Mesenteric fat pad (tissue), 1 donor: ENCODE measurements around the gene PRKG1. TPM values are rescaled to one million over a fixed set of nuclear protein-coding genes. Genes with fewer than 3 reads are reported as not detected.

Experiments
- DNase-seq: peaks from one replicate; pipeline ENCODE4 v3.0.0-alpha.2; 2020; ENCODE audit warnings: low spot score
- long read RNA-seq: library from polyadenylated mRNA; unstranded; transcript quantifications from one replicate; pipeline ENCODE4 v2.0.0, GENCODE V29; 2020
- total RNA-seq: library from RNA; stranded (reverse); fragmentation: NEBNext Ultra II Directional; extraction: Animal tissue kit (Norgen Biotek cat#: 25700); gene quantifications from one replicate; pipeline ENCODE4 v1.2.1, GENCODE V29; 2021
- donor health status: DM: yes; HTN: yes; CAD: no.

Gene PRKG1
- total RNA-seq, result 12.9 TPM
- long read RNA-seq, partial matches to known transcripts, result 1 of 12 reads
- long read RNA-seq, other reads (novel, unspliced or antisense), result 11 of 12 reads

- DNase-seq, result peak; percentile 92
Measured at GRCh38 chr10:51074238-51075028, at the start of gene PRKG1. Gene PRKG1 (plus strand): TSS chr10:51074487.

GRCh38 chr10:51028420-51028819 lies 45.9 kb upstream of the PRKG1 start:
- DNase-seq, result no peak

GRCh38 chr10:51029172-51029641 lies 45.1 kb upstream of the PRKG1 start:
- no peak for DNase-seq

GRCh38 chr10:51030480-51030879 lies 43.8 kb upstream of the PRKG1 start:
- DNase-seq, result no peak

- no peak for DNase-seq
Measured at GRCh38 chr10:51031950-51032349, 42.3 kb upstream of the PRKG1 start.

- no peak for DNase-seq
Measured at GRCh38 chr10:51034769-51035168, 39.5 kb upstream of the PRKG1 start.

GRCh38 chr10:51035344-51035743 lies 38.9 kb upstream of the PRKG1 start:
- DNase-seq, result no peak

GRCh38 chr10:51045871-51046270 lies 28.4 kb upstream of the PRKG1 start:
- no peak for DNase-seq

GRCh38 chr10:51046654-51047053 lies 27.6 kb upstream of the PRKG1 start:
- DNase-seq, result no peak

GRCh38 chr10:51047857-51048256 lies 26.4 kb upstream of the PRKG1 start:
- no peak for DNase-seq

GRCh38 chr10:51048792-51049191 lies 25.5 kb upstream of the PRKG1 start:
- no peak for DNase-seq

- no peak for DNase-seq
Measured at GRCh38 chr10:51052163-51052562, 22.1 kb upstream of the PRKG1 start.

- no peak for DNase-seq
Measured at GRCh38 chr10:51057925-51058324, 16.4 kb upstream of the PRKG1 start.

- DNase-seq, result no peak
Measured at GRCh38 chr10:51063166-51063565, 11.1 kb upstream of the PRKG1 start.

GRCh38 chr10:51063659-51064535 lies 10.4 kb upstream of the PRKG1 start:
- no peak for DNase-seq

GRCh38 chr10:51066231-51066630 lies 8.1 kb upstream of the PRKG1 start:
- DNase-seq, result no peak

- no peak for DNase-seq
Measured at GRCh38 chr10:51072210-51072609, 2.1 kb upstream of the PRKG1 start.

GRCh38 chr10:51072921-51073434 lies 1.3 kb upstream of the PRKG1 start:
- no peak for DNase-seq

GRCh38 chr10:51073453-51074237 lies 642 bp upstream of the PRKG1 start:
- no peak for DNase-seq

GRCh38 chr10:51075043-51075872 lies 971 bp downstream of the PRKG1 start:
- DNase-seq, result no peak
